HL-60 (cell line): ENCODE measurements around the gene SERPINB13.

Experiments used
- GABPA ChIP-seq: IDR thresholded peaks from 2 replicates; pipeline ENCODE4 v1.6.1; 2012; ENCODE audit warnings: low read depth
- TF ChIP-seq, protein P1 (sequence below): IDR thresholded peaks from one replicate; pipeline ENCODE4 v1.5.1; 2011; ENCODE audit warnings: low read length, control low read depth, inconsistent platforms; ENCODE audit not compliant: insufficient read depth
- TF ChIP-seq, protein P2 (sequence below): IDR thresholded peaks from 2 replicates; pipeline ENCODE4 v1.6.1; 2012; ENCODE audit warnings: low read depth; ENCODE audit not compliant: insufficient replicate concordance

DNA sequence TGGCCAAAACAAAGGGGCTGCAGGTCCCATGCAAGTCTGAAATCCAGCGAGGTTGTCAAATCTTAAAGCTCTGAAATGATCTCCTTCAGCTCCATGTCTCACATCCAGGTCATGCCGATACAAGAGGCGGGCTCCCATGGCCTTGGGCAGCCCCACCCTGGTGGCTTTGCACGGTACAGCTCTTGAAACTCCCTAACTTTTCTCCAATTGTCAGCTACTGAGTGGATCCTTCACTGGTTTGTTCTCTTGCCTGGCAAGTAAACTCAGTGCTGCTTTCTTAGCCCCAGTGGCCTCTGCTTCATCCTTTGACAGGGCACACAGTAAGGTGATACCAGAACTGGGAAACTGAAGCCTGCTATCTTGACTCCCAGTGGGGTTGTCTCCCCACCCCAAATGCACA, 26.3 kb downstream of the SERPINB13 start:
- TF ChIP-seq, protein P1, sequence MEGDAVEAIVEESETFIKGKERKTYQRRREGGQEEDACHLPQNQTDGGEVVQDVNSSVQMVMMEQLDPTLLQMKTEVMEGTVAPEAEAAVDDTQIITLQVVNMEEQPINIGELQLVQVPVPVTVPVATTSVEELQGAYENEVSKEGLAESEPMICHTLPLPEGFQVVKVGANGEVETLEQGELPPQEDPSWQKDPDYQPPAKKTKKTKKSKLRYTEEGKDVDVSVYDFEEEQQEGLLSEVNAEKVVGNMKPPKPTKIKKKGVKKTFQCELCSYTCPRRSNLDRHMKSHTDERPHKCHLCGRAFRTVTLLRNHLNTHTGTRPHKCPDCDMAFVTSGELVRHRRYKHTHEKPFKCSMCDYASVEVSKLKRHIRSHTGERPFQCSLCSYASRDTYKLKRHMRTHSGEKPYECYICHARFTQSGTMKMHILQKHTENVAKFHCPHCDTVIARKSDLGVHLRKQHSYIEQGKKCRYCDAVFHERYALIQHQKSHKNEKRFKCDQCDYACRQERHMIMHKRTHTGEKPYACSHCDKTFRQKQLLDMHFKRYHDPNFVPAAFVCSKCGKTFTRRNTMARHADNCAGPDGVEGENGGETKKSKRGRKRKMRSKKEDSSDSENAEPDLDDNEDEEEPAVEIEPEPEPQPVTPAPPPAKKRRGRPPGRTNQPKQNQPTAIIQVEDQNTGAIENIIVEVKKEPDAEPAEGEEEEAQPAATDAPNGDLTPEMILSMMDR: no peak
- TF ChIP-seq, protein P2, sequence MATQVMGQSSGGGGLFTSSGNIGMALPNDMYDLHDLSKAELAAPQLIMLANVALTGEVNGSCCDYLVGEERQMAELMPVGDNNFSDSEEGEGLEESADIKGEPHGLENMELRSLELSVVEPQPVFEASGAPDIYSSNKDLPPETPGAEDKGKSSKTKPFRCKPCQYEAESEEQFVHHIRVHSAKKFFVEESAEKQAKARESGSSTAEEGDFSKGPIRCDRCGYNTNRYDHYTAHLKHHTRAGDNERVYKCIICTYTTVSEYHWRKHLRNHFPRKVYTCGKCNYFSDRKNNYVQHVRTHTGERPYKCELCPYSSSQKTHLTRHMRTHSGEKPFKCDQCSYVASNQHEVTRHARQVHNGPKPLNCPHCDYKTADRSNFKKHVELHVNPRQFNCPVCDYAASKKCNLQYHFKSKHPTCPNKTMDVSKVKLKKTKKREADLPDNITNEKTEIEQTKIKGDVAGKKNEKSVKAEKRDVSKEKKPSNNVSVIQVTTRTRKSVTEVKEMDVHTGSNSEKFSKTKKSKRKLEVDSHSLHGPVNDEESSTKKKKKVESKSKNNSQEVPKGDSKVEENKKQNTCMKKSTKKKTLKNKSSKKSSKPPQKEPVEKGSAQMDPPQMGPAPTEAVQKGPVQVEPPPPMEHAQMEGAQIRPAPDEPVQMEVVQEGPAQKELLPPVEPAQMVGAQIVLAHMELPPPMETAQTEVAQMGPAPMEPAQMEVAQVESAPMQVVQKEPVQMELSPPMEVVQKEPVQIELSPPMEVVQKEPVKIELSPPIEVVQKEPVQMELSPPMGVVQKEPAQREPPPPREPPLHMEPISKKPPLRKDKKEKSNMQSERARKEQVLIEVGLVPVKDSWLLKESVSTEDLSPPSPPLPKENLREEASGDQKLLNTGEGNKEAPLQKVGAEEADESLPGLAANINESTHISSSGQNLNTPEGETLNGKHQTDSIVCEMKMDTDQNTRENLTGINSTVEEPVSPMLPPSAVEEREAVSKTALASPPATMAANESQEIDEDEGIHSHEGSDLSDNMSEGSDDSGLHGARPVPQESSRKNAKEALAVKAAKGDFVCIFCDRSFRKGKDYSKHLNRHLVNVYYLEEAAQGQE: no peak
- TF ChIP-seq GABPA: no peak
